Endodermal cell (in vitro differentiated cells): Measurements from ENCODE around the gene DPYSL3. TPM values are rescaled to one million over a fixed set of nuclear protein-coding genes. Genes with fewer than 3 reads are reported as not detected.

Source experiments
- DNase-seq: peaks from one replicate; pipeline ENCODE4 v3.0.0-alpha.2; 2017
- H3K27ac ChIP-seq: 2 replicates; pipeline ENCODE4 v1.5.1; 2013; ENCODE audit warnings: mild to moderate bottlenecking, low read depth, low read length, moderate library complexity
- H3K27me3 ChIP-seq: 2 replicates; pipeline ENCODE4 v1.6.1; 2013; ENCODE audit warnings: mild to moderate bottlenecking, low read length, moderate library complexity; ENCODE audit not compliant: insufficient read depth, control insufficient read depth, poor library complexity, severe bottlenecking
- H3K36me3 ChIP-seq: 2 replicates; pipeline ENCODE4 v1.7.0; 2013; ENCODE audit warnings: mild to moderate bottlenecking, low read length, moderate library complexity; ENCODE audit not compliant: control insufficient read depth, insufficient read depth
- H3K4me1 ChIP-seq: one replicate; pipeline ENCODE4 v1.7.0; 2013; ENCODE audit warnings: low read length; ENCODE audit not compliant: control insufficient read depth, insufficient read depth
- H3K4me3 ChIP-seq: 2 replicates; pipeline ENCODE4 v1.5.1; 2013; ENCODE audit warnings: mild to moderate bottlenecking, low read length, moderate library complexity
- H3K9ac ChIP-seq: 2 replicates; pipeline ENCODE4 v1.6.1; 2013; ENCODE audit warnings: mild to moderate bottlenecking, low read length, moderate library complexity; ENCODE audit not compliant: poor library complexity, severe bottlenecking; ENCODE audit errors: extremely low read depth
- H3K9me3 ChIP-seq: 2 replicates; pipeline ENCODE4 v1.6.1; 2013; ENCODE audit warnings: mild to moderate bottlenecking, low read length, moderate library complexity; ENCODE audit not compliant: control insufficient read depth
- H3K27ac Mint-ChIP-seq: 2 replicates; pipeline ENCODE4 v1.8.0; 2020; ENCODE audit warnings: mixed read lengths
- H3K27me3 Mint-ChIP-seq: 2 replicates; pipeline ENCODE4 v1.8.0; 2021; ENCODE audit warnings: mild to moderate bottlenecking, mixed read lengths; ENCODE audit not compliant: insufficient read depth
- H3K36me3 Mint-ChIP-seq: 2 replicates; pipeline ENCODE4 v1.8.0; 2020; ENCODE audit warnings: low read depth, mixed read lengths
- H3K4me1 Mint-ChIP-seq: 2 replicates; pipeline ENCODE4 v1.8.0; 2020; ENCODE audit warnings: mixed read lengths
- H3K4me3 Mint-ChIP-seq: 2 replicates; pipeline ENCODE4 v1.8.0; 2020; ENCODE audit warnings: mild to moderate bottlenecking, moderate library complexity, mixed read lengths
- H3K9me3 Mint-ChIP-seq: 2 replicates; pipeline ENCODE4 v1.8.0; 2020; ENCODE audit warnings: mild to moderate bottlenecking, mixed read lengths
- WGBS, 2 experiments: methylation state at CpG; one replicate each; pipeline versions ENCODE4 v1.1.5 to v1.1.7; 2013; ENCODE audit warnings: missing lambda C conversion rate in 2 of 2, mixed read lengths in 1 of 2; ENCODE audit not compliant: insufficient coverage in 1 of 2, insufficient read length in 1 of 2; 5-methylcytosine and 5-hydroxymethylcytosine counted together
- total RNA-seq, 2 donors: library from RNA; stranded (reverse); fragmentation: NEBNext Ultra II Directional in 1 of 2; extraction: Animal tissue kit (Norgen Biotek cat#: 25700) in 1 of 2; gene quantifications; 2 replicates in 1 of 2; 3 replicates in 1 of 2; pipeline ENCODE4 v1.2.1, GENCODE V29; 2021
- TF ChIP-seq, protein P1 (sequence below): fragments of 200-600 bp; sonication (generic); conservative IDR thresholded peaks from 2 replicates; pipeline ENCODE4 v1.5.0; 2021; ENCODE audit warnings: antibody characterized with exemption, mild to moderate bottlenecking

DPYSL3 gene
- total RNA-seq, 2 donors from 2014 or later = 76.3 to 98.6 TPM

GRCh38 chr5:147384346-147385193 lies 125.3 kb downstream of the DPYSL3 start:
- Mint-ChIP-seq H3K27ac (peak overlapping the region; percentile 81), H3K36me3 (peaks cover 11% of the 10 kb centered on the region), H3K27me3 (no peaks in the 10 kb centered on the region), H3K4me1 (peaks cover 50% of the 10 kb centered on the region), H3K9me3 (peaks cover 13% of the 10 kb centered on the region), H3K4me3 (no peak overlapping the region)
- peaks cover 22% of the 10 kb centered on the region for H3K9me3 ChIP-seq
- no peaks in the 10 kb centered on the region for H3K27me3 ChIP-seq
- peak overlapping the region; percentile 22 for H3K27ac ChIP-seq
- 29 to 47% methylated on average over 3 to 5 of the region's 6 CpGs for WGBS, 2 experiments
- no peak overlapping the region for H3K9ac ChIP-seq
- peaks cover 9% of the 10 kb centered on the region for H3K4me1 ChIP-seq
- H3K4me3 ChIP-seq = peak overlapping the region; percentile 13
- DNase-seq = peak; percentile 79
- TF ChIP-seq, protein P1, sequence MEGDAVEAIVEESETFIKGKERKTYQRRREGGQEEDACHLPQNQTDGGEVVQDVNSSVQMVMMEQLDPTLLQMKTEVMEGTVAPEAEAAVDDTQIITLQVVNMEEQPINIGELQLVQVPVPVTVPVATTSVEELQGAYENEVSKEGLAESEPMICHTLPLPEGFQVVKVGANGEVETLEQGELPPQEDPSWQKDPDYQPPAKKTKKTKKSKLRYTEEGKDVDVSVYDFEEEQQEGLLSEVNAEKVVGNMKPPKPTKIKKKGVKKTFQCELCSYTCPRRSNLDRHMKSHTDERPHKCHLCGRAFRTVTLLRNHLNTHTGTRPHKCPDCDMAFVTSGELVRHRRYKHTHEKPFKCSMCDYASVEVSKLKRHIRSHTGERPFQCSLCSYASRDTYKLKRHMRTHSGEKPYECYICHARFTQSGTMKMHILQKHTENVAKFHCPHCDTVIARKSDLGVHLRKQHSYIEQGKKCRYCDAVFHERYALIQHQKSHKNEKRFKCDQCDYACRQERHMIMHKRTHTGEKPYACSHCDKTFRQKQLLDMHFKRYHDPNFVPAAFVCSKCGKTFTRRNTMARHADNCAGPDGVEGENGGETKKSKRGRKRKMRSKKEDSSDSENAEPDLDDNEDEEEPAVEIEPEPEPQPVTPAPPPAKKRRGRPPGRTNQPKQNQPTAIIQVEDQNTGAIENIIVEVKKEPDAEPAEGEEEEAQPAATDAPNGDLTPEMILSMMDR = no peak
- no peaks in the 10 kb centered on the region for H3K36me3 ChIP-seq

DNA sequence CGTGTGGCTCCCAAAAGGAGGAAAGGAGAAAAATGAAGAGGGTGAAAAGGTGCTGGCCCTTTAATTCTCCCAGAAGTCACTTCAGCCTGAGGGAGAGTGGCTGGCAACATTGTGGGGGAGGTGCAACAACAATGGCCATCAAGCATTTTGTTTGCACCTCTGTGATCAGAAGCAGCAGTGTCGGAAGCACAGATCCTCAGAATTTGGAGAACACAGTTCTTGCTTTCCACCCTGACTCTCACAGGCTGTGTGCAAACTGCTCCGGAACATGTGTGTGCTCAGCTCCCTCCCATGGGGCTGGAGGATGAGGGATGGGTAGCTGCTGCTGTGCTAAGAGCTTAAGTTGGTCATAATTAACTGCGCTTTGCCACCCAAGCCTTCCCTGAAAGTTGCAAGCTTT lies 127.1 kb downstream of the DPYSL3 start:
- Histone ChIP-seq H3K4me3 (no peak overlapping the region), H3K27me3 (no peaks in the 10 kb centered on the region), H3K9me3 (peaks cover 39% of the 10 kb centered on the region), H3K4me1 (peaks cover 6% of the 10 kb centered on the region), H3K36me3 (no peaks in the 10 kb centered on the region), H3K27ac (no peak overlapping the region), H3K9ac (no peak overlapping the region)
- H3K9me3 Mint-ChIP-seq = peaks cover 28% of the 10 kb centered on the region
- peak overlapping the region; percentile 89 for H3K27ac Mint-ChIP-seq
- WGBS, 2 experiments = 68 to 85% methylated on average over 4 of the region's 4 CpGs
- DNase-seq = no peak
- peaks cover 35% of the 10 kb centered on the region for H3K4me1 Mint-ChIP-seq
- TF ChIP-seq, protein P1 = no peak
- peaks cover 22% of the 10 kb centered on the region for H3K36me3 Mint-ChIP-seq
- no peaks in the 10 kb centered on the region for H3K27me3 Mint-ChIP-seq
- H3K4me3 Mint-ChIP-seq = peak overlapping the region; percentile 26

DNA sequence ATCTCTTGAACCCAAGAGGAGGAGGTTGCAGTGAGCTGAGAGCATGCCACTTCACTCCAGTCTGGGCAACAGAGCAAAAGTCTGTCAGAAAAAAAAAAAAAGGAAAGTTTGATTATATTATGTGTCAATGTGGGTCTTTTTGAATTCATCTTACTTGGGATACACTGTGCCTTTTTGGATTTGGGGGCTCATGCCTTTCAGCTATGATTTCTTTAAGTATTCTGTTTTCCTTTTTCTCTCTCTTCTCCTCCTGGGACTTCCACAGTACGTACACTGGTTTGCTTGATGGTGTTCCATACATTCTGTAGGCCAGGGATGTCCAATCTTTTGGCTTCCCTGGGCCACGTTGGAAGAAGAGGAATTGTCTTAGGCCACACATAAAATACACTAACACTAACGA lies 128.3 kb downstream of the DPYSL3 start:
- no peak for DNase-seq
- TF ChIP-seq, protein P1 = no peak
- peaks cover 24% of the 10 kb centered on the region for H3K36me3 Mint-ChIP-seq
- H3K4me3 Mint-ChIP-seq = no peak overlapping the region
- H3K36me3 ChIP-seq = no peaks in the 10 kb centered on the region
- no peaks in the 10 kb centered on the region for H3K27me3 Mint-ChIP-seq
- H3K27me3 ChIP-seq = no peaks in the 10 kb centered on the region
- peak overlapping the region; percentile 14 for H3K4me3 ChIP-seq
- WGBS, 2 experiments = 83 to 93% methylated on average over 2 to 3 of the region's 3 CpGs
- H3K9ac ChIP-seq = no peak overlapping the region
- H3K4me1 ChIP-seq = peaks cover 6% of the 10 kb centered on the region
- peaks cover 35% of the 10 kb centered on the region for H3K4me1 Mint-ChIP-seq
- H3K9me3 Mint-ChIP-seq = peaks cover 28% of the 10 kb centered on the region
- H3K27ac ChIP-seq = no peak overlapping the region
- H3K9me3 ChIP-seq = peaks cover 39% of the 10 kb centered on the region
- no peak overlapping the region for H3K27ac Mint-ChIP-seq
